Choroid plexus epithelial cell (primary cell): Measurements from ENCODE around the gene CLK3.
"Not testable (repeated sequence)": the region's sequence is repeated elsewhere in the genome, so short reads cannot be mapped to it uniquely, and the experiment has no call there.

ENCODE experiments used
- DNase-seq: peaks from one replicate; pipeline ENCODE4 v3.0.0-alpha.2; 2010; ENCODE audit warnings: low read depth
- H3K4me3 ChIP-seq: 2 replicates; pipeline ENCODE4 v1.5.1; 2011; ENCODE audit warnings: low read depth, mild to moderate bottlenecking, control low read depth, low read length, moderate library complexity
- TF ChIP-seq, protein P1 (sequence below): conservative IDR thresholded peaks from 2 replicates; pipeline ENCODE4 v1.5.1; 2011; ENCODE audit warnings: low read depth, mild to moderate bottlenecking, control low read depth, inconsistent platforms, low read length, moderate library complexity

CLK3 gene

DNA sequence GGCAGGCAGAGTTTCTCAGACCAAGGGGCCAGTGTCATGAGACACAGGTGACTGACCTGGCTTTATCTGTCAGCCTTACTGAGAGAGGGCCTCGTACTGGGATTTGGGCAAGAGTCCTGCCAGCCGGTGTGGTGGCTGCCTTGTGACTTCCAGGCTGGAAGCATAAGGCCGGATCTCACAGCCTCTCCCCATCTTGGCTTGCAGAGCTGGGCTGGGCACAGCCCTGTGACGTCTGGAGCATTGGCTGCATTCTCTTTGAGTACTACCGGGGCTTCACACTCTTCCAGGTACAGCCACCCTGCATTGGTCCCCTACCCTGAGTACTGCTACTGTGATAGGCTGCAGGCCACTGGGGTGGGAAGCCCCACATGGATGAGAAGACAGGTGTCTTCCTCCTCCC, 12.1 kb downstream of the CLK3 start:
- TF ChIP-seq, protein P1, sequence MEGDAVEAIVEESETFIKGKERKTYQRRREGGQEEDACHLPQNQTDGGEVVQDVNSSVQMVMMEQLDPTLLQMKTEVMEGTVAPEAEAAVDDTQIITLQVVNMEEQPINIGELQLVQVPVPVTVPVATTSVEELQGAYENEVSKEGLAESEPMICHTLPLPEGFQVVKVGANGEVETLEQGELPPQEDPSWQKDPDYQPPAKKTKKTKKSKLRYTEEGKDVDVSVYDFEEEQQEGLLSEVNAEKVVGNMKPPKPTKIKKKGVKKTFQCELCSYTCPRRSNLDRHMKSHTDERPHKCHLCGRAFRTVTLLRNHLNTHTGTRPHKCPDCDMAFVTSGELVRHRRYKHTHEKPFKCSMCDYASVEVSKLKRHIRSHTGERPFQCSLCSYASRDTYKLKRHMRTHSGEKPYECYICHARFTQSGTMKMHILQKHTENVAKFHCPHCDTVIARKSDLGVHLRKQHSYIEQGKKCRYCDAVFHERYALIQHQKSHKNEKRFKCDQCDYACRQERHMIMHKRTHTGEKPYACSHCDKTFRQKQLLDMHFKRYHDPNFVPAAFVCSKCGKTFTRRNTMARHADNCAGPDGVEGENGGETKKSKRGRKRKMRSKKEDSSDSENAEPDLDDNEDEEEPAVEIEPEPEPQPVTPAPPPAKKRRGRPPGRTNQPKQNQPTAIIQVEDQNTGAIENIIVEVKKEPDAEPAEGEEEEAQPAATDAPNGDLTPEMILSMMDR = no peak
- DNase-seq = no peak
- no peak overlapping the region for H3K4me3 ChIP-seq

DNA sequence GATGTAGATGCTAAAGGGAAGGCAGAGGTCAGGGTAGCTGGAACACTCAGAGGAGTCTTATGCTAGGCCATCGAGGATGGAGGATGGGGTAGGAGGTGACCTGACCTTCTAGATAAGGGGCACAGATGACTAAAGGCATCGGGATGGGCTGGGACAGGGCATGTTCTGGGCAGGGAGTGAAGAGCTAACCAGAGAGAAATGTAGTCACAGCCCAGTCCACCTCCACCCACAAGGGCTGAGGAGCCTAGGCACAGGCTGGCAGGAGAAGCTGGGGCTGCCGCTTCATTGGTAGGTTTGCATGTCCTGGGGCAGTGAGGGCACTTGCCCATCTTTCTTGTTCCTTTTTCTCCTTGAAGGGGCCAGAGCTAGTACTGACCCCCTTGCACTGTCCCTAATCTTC, 12.6 kb downstream of the CLK3 start:
- no peak for DNase-seq
- TF ChIP-seq, protein P1 = no peak

DNA sequence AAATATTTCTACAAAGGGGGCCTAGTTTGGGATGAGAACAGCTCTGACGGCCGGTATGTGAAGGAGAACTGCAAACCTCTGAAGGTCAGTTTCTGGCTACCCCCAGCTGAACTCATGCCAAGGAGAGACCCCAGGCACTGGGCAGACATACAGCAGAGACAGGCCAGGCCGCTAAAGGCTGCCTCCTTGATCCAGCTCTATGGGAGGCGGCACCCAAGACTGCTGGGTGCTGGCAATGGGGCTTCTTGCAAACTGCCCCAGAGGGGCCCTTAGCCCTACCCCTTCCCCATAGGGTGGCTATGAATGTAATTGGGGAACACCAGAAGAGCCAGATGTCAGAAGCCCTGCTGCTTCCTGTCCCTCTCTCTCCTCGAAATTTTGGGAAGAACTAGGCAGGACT, 13.3 kb downstream of the CLK3 start:
- H3K4me3 ChIP-seq = no peak overlapping the region
- TF ChIP-seq, protein P1 = no peak
- DNase-seq = no peak

More for the DNA sequence above, 12.6 kb downstream of the CLK3 start:
- no peak overlapping the region for H3K4me3 ChIP-seq

DNA sequence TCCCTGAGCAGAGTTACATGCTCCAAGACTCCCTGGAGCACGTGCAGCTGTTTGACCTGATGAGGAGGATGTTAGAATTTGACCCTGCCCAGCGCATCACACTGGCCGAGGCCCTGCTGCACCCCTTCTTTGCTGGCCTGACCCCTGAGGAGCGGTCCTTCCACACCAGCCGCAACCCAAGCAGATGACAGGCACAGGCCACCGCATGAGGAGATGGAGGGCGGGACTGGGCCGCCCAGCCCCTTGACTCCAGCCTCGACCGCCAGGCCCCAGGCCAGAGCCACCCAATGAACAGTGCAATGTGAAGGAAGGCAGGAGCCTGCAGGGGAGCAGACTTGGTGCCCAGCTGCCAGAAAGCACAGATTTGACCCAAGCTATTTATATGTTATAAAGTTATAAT, 14.1 kb downstream of the CLK3 start:
- H3K4me3 ChIP-seq, DNase-seq: not testable (repeated sequence)

DNA sequence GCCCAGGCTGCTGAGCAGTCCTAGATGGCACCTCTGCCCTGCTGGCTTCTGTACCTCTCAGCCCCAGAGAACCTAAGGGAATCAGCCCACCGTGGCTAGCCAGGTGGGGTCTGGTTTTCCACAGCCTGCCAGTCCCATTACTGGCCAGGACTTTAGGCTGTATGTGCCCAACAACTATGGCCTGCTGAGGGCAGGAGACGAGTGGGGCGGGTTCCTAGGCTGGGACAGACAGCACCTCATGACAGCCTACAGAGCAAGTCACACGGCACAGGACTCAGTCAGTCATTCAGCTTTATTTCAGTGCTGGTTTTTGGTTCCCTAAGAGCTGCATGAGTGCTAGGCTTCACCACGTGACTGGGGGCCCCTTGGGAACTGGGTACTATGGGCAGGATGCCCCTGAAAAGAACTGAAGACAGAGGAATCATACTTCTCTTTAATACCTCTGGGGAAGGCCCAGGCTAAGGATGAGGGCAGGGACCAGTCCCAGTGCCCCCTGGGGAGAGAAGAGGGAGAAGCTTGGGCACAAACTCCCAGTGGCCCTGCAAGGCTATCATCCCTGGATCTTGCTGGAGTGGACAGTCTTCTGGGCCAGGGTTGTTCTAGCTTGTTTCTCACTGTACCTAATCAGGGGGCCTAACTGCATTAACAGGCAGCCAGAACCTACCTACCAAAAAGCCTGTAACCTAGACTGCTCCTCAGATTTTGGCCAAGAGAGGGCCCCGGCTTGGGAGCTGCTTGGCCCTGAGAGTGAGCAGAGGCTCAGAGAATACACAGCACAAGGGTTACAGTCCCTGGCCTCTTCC, 14.8 kb downstream of the CLK3 start:
- peak; percentile 34 for DNase-seq
- TF ChIP-seq, protein P1 = peak; percentile 49
- no peak overlapping the region for H3K4me3 ChIP-seq

DNA sequence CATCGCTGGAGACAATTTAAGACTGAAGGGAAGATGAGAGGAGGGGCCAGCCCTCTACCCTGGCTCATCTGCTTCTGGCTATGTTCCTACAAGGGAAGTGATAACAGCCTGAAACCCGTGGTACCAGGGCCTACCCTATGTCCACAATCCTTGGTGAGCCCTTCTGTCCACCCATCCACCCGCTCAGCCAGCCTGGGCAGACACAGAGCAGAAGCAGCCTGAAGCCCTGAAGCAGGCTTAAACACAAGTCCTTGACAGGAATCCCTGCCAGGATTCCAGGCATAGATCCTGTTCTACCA, 15.4 kb downstream of the CLK3 start:
- DNase-seq = no peak
- TF ChIP-seq, protein P1 = no peak
- no peak overlapping the region for H3K4me3 ChIP-seq

DNA sequence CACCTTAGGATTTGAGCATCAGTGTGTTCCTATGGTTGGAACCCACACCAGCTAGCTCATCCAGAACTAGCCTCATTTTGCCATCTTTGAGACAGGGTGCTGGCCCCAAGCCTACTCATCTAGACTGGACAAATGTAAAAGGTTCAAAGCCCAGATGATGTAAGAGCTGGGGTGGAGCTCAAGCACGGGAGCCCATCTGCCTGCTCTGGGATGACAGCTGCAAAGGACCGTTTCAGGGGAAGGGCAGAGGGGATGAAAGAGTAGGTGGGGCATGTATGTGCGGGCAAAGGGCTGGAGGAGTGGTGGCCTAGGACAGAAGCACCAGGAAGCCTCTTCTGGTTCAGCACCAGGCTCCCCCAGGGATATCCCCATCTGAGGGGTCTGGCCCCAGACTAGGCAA, 15.8 kb downstream of the CLK3 start:
- TF ChIP-seq, protein P1 = no peak
- DNase-seq = no peak
- H3K4me3 ChIP-seq = no peak overlapping the region
